ENCODE data around the gene ZMAT5. TPM values are rescaled to one million over a fixed set of nuclear protein-coding genes. Genes with fewer than 3 reads are reported as not detected.
A peak's percentile ranks its signal among the peaks of the same experiment; 100 is the strongest.

The ZMAT5 gene
- total and polyA plus RNA-seq, 10 of the 15 experiments (the other 5 are each of a cell fraction or from before 2014, with no cell fraction given) = 2.3 to 43.0 (median 21.9) TPM

GRCh38 chr22:29766632-29767170 is at the start of gene ZMAT5 (continued):
- no peak for TF ChIP-seq ZBTB40 (IDR thresholded peaks at IDR 0.05; ENCODE audit: borderline replicate concordance)
- no peak for TF ChIP-seq EP300 (IDR thresholded peaks at IDR 0.05; ENCODE audit: borderline replicate concordance in 1 of 2, control insufficient read depth in 1 of 2, low read depth in 2 of 2, low read length in 2 of 2)
- TF ChIP-seq FOS (IDR thresholded peaks at IDR 0.05; ENCODE audit: borderline replicate concordance, extremely low read depth, insufficient read length) = no peak
- TF ChIP-seq HDAC2 (IDR thresholded peaks at IDR 0.05) = no peak
- no peak for TF ChIP-seq HDAC6 (IDR thresholded peaks at IDR 0.05; ENCODE audit: unreplicated experiment)
- TF ChIP-seq ZNF24 (IDR thresholded peaks at IDR 0.05) = no peak
- TF ChIP-seq GATAD2B (conservative IDR thresholded peaks at IDR 0.05; ENCODE audit: low read depth) = 0 out of 2 replicates have a peak, but pooled peaks have one; percentile 34
- TF ChIP-seq HCFC1 (IDR thresholded peaks at IDR 0.05; ENCODE audit: low read length) = peak; percentile 94
- no peak for TF ChIP-seq PKNOX1 (IDR thresholded peaks at IDR 0.05)
- TF ChIP-seq MAX (IDR thresholded peaks at IDR 0.05; ENCODE audit: low read depth, low read length) = no peak; the same call in none of the 2 replicates
- no peak for TF ChIP-seq PAX5 (IDR thresholded peaks at IDR 0.05; ENCODE audit: borderline replicate concordance, low read depth, low read length)
- TF ChIP-seq EGR1 (IDR thresholded peaks at IDR 0.05; ENCODE audit: borderline replicate concordance in 1 of 2, low read depth in 2 of 2, low read length in 2 of 2) = peak; percentile 1 to 56; a peak in 1 of 3 replicates
- TF ChIP-seq CUX1 (IDR thresholded peaks at IDR 0.05; ENCODE audit: insufficient replicate concordance, low read depth, low read length) = no peak
- TF ChIP-seq ZNF687 (IDR thresholded peaks at IDR 0.05) = peak; percentile 42; the same call in 1 of the 2 replicates

All from GM12878 (cell line).